Esophagus muscularis mucosa (tissue), 4 donors: ENCODE results near the gene ATP1A2.

Source experiments
- CTCF ChIP-seq, 3 experiments: fragments of 200-600 bp in 2 of 3; fragments of 450-650 bp in 1 of 3; sonication (generic) in 2 of 3; IDR thresholded peaks; one replicate each; pipeline ENCODE4 v1.5.1; 2017 to 2019; ENCODE audit warnings: antibody characterized with exemption in 3 of 3, mild to moderate bottlenecking in 2 of 3, moderate library complexity in 1 of 3
- EP300 ChIP-seq: sonication (generic); formaldehyde crosslinking; IDR thresholded peaks from one replicate; pipeline ENCODE4 v1.6.1; 2017; ENCODE audit warnings: antibody characterized with exemption
- POLR2A ChIP-seq: fragments of 450-650 bp; IDR thresholded peaks from one replicate; pipeline ENCODE4 v1.6.1; 2017; ENCODE audit warnings: antibody characterized with exemption, moderate library complexity, mild to moderate bottlenecking, low read depth

GRCh38 chr1:160133990-160134770 lies 18.6 kb downstream of the ATP1A2 start:
- TF ChIP-seq CTCF (IDR thresholded peaks at IDR 0.05) = no peak
- TF ChIP-seq POLR2A = no peak
- TF ChIP-seq EP300 = no peak
